Ishikawa (cell line): ENCODE results near the gene QARS1.

Experiments
- CEBPB ChIP-seq: IDR thresholded peaks from 2 replicates; pipeline ENCODE4 v1.6.1; 2012
- CREB1 ChIP-seq: IDR thresholded peaks from 2 replicates; pipeline ENCODE4 v1.6.1; 2012; ENCODE audit warnings: low read depth
- EGR1 ChIP-seq: IDR thresholded peaks from 2 replicates; pipeline ENCODE4 v1.6.1; 2012
- EP300 ChIP-seq: IDR thresholded peaks from 2 replicates; pipeline ENCODE4 v1.6.1; 2012; ENCODE audit warnings: borderline replicate concordance
- FOXM1 ChIP-seq: IDR thresholded peaks from 2 replicates; pipeline ENCODE4 v1.6.1; 2012; ENCODE audit warnings: low read depth, borderline replicate concordance
- MAX ChIP-seq: IDR thresholded peaks from 2 replicates; pipeline ENCODE4 v1.6.1; 2012
- NFIC ChIP-seq: IDR thresholded peaks from 2 replicates; pipeline ENCODE4 v1.6.1; 2012
- RAD21 ChIP-seq: IDR thresholded peaks from 2 replicates; pipeline ENCODE4 v1.6.1; 2012; ENCODE audit warnings: low read depth
- REST ChIP-seq: IDR thresholded peaks from 2 replicates; pipeline ENCODE4 v1.6.1; 2012; ENCODE audit warnings: low read depth, mild to moderate bottlenecking
- TAF1 ChIP-seq: IDR thresholded peaks from 2 replicates; pipeline ENCODE4 v1.6.1; 2012; ENCODE audit warnings: low read depth, mild to moderate bottlenecking
- TCF12 ChIP-seq: IDR thresholded peaks from 2 replicates; pipeline ENCODE4 v1.6.1; 2012; ENCODE audit warnings: low read depth
- TEAD4 ChIP-seq: IDR thresholded peaks from 2 replicates; pipeline ENCODE4 v1.6.1; 2012
- YY1 ChIP-seq: IDR thresholded peaks from 2 replicates; pipeline ENCODE4 v1.6.1; 2012; ENCODE audit warnings: low read depth
- ZBTB7A ChIP-seq: IDR thresholded peaks from 2 replicates; pipeline ENCODE4 v1.6.1; 2012; ENCODE audit warnings: low read depth
- TF ChIP-seq, protein P1 (sequence below): IDR thresholded peaks from 2 replicates; pipeline ENCODE4 v1.6.1; 2012

Gene QARS1

GRCh38 chr3:49123687-49124086 is 19.1 kb upstream of the QARS1 start:
- TF ChIP-seq TCF12, result no peak
- TF ChIP-seq MAX, result no peak
- TF ChIP-seq CEBPB, result no peak
- no peak for TF ChIP-seq REST
- TF ChIP-seq, protein P1, sequence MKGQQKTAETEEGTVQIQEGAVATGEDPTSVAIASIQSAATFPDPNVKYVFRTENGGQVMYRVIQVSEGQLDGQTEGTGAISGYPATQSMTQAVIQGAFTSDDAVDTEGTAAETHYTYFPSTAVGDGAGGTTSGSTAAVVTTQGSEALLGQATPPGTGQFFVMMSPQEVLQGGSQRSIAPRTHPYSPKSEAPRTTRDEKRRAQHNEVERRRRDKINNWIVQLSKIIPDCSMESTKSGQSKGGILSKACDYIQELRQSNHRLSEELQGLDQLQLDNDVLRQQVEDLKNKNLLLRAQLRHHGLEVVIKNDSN, result no peak
- TF ChIP-seq EP300, result no peak
- TF ChIP-seq FOXM1, result no peak
- no peak for TF ChIP-seq CREB1
- TF ChIP-seq TEAD4, result no peak
- no peak for TF ChIP-seq RAD21
- TF ChIP-seq NFIC, result no peak
- no peak for TF ChIP-seq TAF1
- no peak for TF ChIP-seq EGR1
- TF ChIP-seq ZBTB7A, result no peak
- no peak for TF ChIP-seq YY1

GRCh38 chr3:49122886-49123545 is 18.5 kb upstream of the QARS1 start:
- no peak for TF ChIP-seq TAF1
- no peak for TF ChIP-seq RAD21
- no peak for TF ChIP-seq TEAD4

- TF ChIP-seq TAF1 (no peak), EP300 (no peak), TEAD4 (no peak), FOXM1 (no peak), RAD21 (no peak), CREB1 (no peak), CEBPB (no peak), REST (no peak), EGR1 (no peak), NFIC (no peak), YY1 (no peak), ZBTB7A (no peak), MAX (no peak), TCF12 (no peak)
- TF ChIP-seq, protein P1, result no peak
Observed at GRCh38 chr3:49122451-49122850, 17.9 kb upstream of the QARS1 start.

DNA sequence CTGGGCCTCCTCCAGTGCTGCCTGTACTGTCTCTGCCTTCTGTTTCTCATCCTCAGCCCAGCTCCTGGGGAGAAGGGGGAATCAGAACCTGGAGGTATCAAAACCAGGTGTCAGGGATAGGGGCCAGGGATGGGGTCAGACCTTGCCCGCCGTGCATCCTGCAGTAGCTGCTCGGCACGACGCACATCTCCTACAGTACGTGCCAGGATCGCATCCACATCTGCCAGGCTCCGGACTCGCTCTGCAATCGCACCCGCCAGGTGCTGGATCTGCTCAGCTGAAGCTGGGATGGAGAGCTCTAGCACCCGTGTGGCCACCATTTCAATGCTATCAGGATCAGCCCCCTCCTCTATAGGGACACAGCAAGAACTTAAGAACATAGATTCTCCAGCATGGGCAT is 17.5 kb upstream of the QARS1 start:
- TF ChIP-seq CREB1 (no peak), NFIC (no peak), REST (no peak), ZBTB7A (no peak), YY1 (no peak), EP300 (no peak), EGR1 (no peak), TAF1 (no peak), RAD21 (no peak)

GRCh38 chr3:49121132-49121736 is 16.7 kb upstream of the QARS1 start:
- TF ChIP-seq YY1 (no peak), CREB1 (no peak), TAF1 (no peak), RAD21 (no peak), FOXM1 (no peak), NFIC (no peak), EGR1 (no peak), MAX (no peak), ZBTB7A (no peak), EP300 (no peak), TEAD4 (no peak), REST (no peak), CEBPB (no peak), TCF12 (no peak)
- TF ChIP-seq, protein P1, result no peak
